Right kidney (tissue), 1 donor: Measurements from ENCODE around the gene ATP5F1B.
"Not testable (repeated sequence)": the region's sequence is repeated elsewhere in the genome, so short reads cannot be mapped to it uniquely, and the experiment has no call there.

Experiments used
- DNase-seq: peaks from one replicate; pipeline ENCODE4 v3.0.0-alpha.2; 2016

The ATP5F1B gene

DNA sequence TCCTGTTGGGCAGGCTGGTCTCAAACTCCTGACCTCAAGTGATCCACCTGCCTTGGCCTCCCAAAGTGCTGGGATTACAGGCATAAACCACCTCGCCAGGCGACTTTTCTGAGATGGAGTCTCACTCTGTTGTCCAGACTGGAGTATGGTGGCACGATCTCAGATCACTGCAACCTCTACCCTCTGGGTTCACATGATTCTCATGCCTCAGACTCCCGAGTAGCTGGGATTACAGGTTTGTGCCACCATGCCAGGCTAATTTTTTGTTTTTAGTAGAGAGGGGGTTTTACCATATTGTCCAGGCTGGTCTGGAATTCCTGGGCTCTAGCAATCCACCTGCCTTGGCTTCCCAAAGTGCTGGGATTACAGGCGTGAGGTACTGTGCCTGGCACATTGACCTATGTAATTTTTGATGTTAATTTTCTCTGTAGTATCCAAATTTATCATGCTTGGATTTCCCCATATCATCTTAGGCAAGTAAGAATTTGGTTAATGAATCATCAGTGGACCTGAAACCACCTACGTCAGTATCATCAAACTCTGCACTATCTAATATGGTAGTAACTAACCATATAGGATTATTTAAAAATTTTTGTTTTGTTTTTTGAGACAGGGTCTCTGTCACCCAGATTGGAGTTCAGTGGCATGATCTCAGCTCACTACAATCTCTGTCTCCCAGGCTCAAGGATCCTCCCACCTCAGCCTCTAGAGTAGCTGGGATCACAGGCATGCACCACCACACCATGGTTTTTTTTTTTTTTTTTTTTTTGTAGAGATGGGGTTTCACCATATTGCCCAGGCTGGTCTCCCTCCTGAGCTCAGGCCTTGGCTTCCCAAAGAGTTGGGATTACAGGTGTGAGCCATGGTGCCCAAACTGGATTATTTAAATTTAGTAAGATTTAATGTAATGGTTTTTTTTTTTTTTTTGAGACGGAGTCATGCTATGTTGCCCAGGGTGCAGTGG, 11.9 kb upstream of the ATP5F1B start:
- no peak for DNase-seq

DNA sequence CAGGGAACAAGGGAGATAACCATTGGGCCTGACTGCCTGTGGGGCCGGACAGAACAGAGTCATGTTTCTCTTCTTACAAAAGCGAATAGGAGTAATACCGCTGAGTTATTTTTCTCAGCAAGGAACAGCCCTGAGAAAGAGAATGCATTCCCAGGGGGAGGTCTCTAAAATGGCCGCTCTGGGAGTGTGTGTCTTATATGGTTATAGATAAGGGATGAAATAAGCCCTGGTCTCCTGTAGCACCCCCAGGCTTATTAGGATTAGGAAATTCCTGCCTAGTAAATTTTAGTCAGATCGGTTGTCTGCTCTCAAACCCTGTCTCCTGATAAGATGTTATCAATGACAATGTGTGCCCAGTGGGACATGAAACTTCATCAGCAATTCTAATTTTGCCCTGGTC, 8.0 kb upstream of the ATP5F1B start:
- not testable (repeated sequence) for DNase-seq

DNA sequence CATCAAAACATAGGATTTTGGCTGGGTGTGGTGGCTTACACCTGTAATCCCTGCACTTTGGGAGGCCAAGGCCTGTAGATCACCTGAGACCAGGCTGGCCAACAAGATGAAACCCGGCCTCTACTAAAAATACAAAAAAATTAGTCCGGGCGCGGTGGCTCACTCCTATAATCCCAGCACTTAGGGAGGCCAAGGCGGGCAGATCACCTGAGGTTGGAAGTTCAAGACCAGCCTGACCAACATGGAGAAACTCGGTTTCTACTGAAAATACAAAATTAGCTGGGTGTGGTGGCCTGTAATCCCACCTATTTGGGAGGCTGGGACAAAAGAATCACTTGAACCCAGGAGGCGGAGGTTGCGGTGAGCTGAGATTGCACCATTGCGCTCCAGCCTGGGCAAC, 2.2 kb upstream of the ATP5F1B start:
- DNase-seq = not testable (repeated sequence)

DNA sequence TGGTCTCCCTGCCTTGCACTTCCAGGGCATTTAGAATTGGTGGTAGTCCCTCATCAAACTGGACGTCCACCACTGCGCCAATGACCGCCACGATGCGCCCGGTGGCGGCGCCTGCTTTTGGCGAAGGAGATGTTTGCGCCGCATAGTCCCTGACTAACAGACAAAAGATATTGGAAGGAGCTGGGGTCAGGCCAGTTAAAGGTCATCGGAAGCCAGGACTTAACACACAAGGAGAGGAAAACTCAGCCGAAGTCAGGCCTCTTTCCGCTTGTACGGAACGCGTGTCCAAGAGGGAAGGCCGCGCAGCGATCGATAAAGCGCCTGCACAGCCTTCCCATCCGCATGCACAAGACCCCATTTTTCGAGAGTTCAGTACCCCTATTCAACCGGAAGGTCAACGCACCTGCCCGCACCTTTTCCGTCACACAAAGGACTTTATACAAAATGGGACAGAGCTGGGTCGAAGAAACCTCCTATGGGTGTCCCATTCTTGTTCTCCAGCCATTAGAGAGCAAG, 525 bp downstream of the ATP5F1B start:
- DNase-seq = peak; percentile 55

DNA sequence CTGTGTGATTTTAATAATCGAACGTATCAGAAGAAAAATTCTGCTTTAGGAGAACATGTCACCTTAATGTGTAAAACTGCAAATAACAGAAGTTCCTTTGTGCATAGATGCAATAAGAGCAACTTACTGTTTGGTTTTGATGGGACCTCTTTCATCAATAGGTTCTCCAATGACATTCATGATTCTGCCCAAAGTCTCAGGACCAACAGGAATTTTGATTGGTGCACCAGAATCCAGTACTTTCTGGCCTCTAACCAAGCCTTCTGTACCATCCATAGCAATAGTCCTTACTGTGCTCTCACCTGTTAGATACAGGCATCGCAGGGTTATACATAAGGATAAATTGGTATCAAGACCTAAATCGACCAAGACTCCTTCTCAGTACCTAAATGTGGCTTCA, 1.1 kb downstream of the ATP5F1B start:
- DNase-seq = no peak

DNA sequence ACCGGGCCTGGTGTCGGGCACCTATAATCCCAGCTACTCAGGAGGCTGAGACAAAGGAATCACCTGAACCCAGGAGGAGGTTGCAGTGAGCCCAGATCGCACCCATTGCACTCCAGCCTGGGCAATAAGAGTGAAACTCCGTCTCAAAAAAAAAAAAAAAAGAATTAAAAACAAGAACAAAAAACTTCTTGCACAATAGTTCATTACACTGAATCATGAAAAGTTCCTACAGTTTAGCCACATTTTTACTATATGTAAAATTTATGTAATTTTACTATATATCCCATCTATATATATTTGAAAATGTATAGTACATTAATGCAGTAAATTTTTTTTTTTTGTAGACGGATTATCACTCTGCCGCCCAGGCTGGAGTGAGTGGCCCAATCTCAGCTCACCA, 4.6 kb downstream of the ATP5F1B start:
- DNase-seq = no peak

DNA sequence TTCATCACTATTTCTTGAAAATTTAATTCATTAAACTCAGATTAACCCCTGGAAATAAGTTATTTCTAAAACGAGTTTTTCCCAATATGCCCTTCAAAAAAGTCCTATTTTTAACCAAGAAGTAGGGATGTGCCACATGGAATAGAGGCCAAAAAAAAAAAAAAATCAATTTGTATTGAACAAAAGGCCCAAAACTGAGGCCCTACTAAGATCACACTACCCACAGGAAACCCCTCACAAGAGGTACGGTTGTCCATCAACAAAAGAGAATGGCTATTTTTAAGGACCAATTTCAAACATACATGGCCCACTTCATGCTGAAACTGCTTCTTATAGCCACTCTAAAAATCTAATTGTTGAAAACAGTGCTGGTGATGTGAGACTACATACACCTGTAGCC, 8.2 kb downstream of the ATP5F1B start:
- no peak for DNase-seq

DNA sequence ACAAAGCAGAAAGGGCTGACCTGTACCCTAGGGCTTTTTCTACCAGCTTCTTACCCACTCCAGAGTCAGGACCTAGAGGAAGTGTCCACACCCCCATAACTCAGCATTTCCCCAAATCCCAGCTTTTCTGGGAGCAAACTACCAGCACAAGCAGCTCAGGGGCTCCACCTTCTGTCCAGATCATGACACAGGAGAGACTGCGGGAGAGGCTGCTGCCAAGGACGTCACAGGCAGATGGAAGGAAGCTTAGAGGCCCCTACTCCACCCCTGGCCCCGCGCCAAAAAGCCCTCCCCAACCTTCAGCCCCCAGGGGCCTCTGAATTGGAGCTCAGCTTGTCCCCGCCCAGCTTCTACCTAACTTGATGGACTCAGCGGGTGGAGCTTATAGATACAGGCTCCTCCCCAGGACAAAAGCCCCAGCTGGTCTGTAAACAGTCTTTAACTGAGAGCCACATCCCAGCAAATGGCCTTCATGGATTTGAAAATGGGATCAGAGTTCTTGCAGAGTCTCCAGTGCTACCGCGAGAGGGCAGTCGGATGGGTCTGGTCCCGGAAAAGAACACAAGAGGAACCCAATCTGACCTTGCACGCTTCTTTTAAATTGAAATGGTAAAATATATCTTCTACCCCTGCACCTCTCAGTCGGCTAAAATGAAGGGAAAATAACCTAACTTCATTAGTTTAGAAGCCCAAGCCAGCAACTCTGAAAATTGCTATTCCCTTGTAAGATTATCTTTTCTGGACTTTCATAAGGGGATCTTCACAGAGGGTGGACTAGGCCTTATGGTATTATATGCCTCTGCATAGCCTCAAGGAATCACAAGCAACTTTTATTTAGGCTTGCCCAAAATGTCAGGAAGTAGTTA, 8.9 kb downstream of the ATP5F1B start:
- no peak for DNase-seq

DNA sequence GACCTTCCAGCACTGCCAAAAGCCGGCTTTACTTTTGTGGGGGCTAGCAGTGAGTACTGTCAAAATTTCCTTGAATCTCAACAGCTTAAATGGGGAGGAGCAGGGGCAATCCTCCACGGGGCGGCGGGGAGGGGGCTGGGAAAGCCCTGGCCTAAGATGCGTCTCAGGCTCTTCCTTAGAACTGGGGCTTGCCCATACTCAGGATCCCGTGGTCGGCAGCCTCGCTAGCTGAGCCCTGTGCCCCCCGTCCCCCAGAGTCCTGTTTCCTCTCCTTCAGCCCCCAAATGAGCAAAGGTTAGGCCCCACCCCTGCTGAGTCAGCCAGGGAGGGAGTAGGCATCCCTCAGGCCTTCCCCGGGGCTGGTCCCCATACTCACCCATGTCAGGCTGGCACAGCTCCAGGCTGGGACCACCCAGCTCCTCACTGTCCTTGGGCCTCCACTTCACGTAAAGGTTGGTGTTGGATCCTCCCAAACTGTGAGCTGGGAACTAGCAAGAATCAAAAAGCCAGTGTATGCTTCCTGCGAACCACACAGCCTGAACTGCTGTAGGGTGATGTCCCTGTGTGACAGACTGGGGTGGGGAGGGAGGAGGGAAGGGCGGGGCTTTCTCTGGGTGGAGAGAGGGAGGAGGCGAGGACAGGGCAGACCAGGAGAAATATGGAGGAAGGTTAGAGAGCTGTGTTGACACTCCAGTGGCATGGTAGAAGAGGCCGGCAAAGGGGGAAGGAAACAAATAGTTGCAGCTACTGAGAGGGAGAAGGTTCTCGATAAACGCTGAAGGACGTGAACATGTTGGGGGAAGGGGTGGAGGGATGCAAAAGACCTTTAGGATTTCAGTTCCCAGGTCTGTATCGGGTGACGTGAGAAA, 9.7 kb downstream of the ATP5F1B start:
- peak; percentile 87 for DNase-seq

DNA sequence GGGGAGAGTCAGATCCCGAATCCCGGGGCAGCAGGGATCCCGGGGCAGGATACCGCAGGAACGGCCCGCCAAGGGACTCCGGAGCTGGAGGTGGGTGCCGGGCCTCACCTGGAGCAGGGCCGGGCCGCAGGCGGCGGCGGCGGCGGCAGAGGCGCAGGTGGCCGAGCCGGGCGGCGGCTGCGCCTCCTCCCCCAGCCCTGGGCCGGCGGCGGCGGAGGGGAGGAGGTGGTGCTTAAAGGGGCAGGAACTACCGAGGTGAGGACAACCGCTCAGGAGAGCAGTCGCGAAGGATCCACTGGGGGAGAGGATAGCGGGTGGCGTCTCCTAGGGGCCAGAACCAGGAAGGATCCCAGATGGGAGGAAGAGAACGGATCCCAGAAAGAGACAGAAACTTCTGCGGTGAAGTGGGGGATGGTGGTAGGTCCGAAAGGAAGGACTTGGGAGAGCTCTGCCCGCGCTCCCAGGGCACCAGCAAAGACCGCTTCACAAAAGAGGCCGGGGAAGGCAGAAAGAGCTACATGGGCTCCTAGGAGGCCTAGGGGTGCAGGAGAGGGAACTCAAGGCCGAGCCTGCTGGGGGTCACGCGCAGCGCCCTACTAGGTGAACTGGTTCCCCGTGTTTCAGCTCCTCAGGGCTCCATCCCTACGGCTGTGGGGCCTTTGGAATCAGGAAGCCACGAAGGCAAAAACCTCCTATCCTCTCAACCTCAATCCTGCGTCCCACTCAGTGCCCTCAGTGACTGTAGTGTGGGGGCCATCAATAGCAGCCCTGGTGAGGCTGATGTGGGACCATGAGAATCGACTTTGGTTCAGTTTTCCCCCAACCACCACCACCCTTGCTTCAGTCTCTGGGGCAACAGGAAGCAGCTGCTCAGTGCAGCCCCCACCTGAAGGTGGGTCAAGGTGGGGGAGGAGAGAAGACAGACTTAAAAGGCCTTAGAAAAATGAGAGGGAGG, 10.7 kb downstream of the ATP5F1B start:
- DNase-seq = peak; percentile 80

DNA sequence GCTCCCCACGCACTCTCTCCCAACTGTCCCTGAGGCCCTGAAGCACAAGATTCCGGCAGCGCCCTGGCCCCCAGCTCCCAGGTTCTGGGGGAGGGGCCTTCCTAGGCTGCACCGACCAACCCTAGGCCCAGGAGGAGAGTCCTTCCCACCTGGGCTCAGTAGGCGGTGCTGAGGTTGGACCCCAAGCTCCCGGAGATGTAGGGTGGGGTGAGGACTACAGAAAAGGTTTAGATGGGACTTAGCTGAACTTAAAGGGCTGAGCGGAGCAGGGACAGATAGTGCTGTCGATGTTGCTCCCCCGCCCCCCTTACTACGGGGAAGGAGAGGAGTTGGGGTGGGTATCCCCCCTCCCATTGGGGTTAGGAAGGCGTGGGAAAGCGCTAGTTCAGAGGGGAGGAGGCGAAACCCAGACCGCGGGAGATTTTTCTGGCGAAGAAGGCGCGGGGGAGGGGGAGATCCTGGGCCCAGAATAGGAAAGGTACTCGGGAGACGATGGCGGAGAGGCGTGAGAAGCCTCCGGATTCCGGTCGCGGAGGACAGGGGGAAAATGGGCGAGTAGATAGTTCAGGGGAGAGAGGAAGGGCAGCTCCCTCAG, 11.4 kb downstream of the ATP5F1B start:
- DNase-seq = no peak

DNA sequence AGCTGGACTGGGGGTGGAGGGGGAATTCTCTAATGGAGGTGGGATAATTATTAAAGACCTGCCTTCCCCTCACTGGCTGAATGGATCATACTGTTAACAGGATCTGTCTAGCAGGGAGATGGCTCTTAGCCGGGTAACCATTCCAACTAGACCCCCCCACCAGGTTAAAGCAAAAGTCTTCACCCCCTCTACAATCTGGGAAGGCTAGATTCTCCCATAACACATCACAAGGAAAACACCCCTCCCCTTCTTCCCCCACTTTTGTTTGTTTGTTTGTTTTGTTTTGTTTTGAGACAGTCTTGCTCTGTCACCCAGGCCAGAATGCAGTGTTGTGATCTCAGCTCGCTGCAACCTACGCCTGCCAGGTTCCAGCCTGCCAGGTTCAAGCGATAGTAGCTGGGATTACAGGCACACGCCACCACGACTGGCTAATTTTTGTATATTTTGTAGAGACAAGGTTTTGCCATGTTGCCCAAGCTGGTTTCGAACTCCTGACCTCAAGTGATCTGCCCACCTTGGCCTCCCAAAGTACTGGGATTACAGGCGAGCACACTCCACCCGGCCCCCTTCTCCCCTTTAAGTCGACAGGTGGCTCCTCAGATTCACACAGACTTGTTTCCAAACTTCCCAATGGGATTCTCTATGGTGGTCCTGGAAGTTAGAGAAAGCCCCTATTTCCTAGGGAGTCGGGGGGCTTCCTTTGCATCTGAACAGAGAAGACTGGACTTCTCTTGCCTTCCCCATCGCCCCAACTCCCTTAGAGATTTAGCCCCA, 12.1 kb downstream of the ATP5F1B start:
- DNase-seq = peak; percentile 15

DNA sequence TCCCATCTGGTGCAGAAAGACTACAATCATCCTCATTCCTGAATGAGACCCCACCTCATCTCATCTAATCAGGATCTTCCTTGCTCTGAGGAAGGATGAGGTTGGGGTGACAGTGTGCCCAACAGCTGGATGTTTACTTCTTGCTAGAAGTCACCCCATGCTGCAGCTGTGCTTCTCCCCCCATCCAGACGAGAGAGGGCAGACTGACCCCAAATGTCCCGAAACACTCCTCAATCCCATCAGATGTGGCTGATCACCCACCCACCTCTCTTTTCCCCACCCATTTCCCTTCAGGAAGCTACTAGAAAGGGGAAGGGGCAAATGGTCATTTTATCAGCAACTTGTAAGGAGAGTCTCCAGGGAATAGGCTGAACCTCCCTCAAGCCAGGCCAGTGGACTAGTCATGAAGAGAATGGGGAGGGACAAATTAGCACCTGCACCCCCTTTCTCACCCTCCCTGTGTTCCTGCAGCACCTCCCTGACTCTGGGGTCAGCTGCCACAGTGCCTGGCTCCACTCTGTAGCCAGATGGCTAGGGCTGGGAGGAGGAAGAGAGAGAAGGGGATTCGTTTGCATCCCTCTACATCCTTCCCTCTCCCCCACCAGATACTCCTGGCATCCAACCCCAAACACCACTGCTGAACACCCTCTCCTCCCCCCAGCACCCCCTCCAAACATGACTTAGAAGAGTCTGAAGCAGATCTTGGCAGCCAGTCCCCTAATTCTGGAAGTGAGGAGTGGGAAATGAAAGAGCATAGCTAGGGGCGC, 12.9 kb downstream of the ATP5F1B start:
- DNase-seq = peak; percentile 10

DNA sequence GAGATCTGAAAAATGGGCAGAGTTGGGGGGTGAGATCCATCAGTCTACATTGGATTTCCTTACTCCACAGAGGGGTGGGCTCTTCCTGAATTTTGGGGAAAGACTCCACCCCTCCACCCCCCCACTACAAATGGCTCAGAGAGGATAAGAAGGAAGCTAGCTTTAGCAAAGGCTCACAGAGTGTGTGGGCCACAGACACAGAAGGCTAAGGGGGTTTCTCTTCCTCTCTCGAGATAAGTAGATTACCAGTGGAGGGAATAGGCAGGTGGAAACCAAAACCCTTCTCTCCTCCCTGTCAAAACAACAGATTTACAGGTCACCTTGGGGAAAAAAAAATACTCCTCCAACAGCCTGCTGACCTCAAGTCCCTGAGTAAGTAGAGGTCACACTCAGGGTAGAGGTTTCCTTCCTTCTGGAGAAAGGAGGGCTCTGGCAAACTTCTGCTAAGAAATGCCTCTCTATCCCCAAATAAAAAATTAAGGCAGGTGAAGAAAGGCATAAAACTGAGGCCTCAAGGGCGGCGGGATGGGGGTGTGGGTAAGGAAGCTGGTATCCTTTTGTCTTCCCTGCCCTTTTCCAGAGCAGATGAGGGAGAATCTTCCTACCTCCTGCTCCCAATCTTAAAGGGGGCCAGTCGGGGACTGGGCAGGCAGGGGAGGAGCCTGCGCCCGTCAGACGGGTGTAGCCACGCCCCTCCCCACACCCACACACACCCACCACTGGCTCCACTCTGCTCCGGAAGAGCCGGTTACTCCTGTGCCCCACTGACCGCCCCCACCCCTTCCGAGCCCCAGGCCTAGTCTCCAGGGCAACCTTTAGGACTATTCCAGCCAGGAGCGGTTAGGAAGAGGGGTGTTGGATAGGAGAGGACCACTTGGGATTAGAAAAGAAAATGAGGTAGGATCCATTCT, 13.7 kb downstream of the ATP5F1B start:
- peak; percentile 58 for DNase-seq

DNA sequence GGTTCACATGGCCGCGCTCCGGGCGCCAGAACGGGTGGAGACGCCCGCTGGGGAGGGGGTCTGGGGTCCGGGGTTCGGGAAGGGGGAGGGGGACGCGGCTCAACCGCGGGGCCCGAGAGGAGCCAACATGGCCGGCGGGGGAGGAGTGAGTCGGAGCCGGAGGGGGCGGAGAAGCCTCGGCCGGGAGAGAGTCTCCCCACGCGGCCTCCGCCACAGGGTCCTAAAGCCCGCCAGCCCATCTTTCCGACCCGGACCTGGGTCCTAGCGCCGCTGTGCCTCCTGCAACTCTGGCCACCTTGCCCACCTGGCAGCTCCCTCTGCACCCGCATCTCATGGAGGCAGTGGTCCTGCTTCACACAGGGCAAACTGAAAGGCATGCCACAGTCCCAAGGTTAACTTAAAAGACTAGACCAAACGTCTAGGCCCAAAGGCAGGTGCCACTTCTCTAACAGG, 15.6 kb downstream of the ATP5F1B start, which contains the start of gene BAZ2A:
Gene BAZ2A (minus strand): TSS at position 147 of the 453 bp plus-strand sequence. CDS start 12,796 bp downstream, outside the sequence.
- DNase-seq = peak; percentile 62

DNA sequence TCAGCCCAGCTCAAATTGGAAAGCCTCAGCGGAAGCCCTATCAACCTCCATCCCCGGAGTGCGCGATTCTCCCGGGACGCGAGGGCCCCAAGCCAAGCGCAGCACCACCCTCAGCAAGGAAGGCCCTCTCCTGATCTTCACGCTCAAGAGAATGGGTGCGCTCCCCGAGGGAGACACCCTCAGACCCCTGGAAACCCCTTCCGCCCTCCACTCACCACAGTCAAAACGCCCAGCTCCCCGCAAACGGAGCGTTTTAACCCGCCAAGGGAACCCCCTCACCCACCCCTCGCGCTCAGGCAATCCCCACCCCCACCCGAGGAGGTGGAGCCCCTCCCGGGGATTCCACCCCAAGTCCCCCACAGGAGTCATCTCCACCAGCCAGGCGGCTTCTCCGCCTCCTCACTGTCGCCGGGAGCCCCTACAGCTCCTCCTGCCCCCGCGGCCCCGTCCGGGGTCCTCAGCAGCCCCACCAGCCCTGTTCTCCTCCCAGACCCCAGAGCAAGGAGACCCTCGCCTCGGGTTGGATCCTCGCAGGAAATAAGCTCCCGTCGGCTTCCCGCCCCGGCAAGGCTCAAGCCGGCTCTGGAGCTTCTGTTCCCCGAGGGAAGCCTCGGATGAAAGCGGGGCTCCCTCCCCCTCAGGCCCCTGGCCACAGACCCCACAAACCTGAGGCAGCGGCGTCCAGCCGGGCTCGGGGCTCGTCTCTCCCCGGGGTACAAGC, 16.2 kb downstream of the ATP5F1B start:
- DNase-seq = peak; percentile 62
